GM23338 (cell line): ENCODE data around the gene ZNF507.

Source experiments
- CREB1 ChIP-seq: fragments of 250-450 bp; sonication (Bioruptor Pico); IDR thresholded peaks from 2 replicates; pipeline ENCODE4 v1.5.0; 2020; ENCODE audit warnings: low read depth, mild to moderate bottlenecking, moderate library complexity
- EZH2phosphoT487 ChIP-seq: fragments of 200-600 bp; sonication (generic); IDR thresholded peaks from one replicate; pipeline ENCODE4 v1.8.1; 2018; ENCODE audit warnings: antibody characterized with exemption; ENCODE audit not compliant: unreplicated experiment
- POLR2AphosphoS5 ChIP-seq: IDR thresholded peaks from 2 replicates; pipeline ENCODE4 v1.6.1; 2016; ENCODE audit warnings: antibody characterized with exemption, low read depth

DNA sequence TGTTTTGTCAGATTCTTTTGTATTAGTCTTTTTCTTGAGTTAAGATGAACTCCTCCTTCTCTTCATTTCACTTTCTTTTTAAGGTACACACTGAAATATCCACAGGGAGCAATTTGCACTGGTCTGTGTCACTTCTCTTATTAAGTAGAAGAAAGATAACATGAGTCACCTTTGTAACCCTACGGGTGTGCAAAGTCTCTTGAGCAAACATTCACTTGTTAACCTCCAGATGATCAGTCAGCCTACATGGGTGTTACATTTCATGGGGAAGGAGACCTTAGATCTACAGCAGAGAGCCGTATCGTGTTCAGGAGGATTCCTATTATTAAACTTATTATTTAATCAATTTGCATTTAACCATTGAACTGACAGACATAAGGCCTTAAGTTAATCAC, 5.1 kb downstream of the ZNF507 start:
- TF ChIP-seq POLR2AphosphoS5 (no peak), CREB1 (CRISPR knock-in tag) (no peak), EZH2phosphoT487 (no peak)
